Panc1 (cell line): Measurements from ENCODE around the gene PLD1.

Experiments
- POLR2AphosphoS5 ChIP-seq: IDR thresholded peaks from 2 replicates; pipeline ENCODE4 v1.6.1; 2012; ENCODE audit warnings: mild to moderate bottlenecking, low read depth, low read length, moderate library complexity
- SIN3A ChIP-seq: IDR thresholded peaks from 2 replicates; pipeline ENCODE4 v1.6.1; 2012; ENCODE audit warnings: low read depth, mild to moderate bottlenecking, low read length, moderate library complexity, borderline replicate concordance; ENCODE audit not compliant: insufficient read depth
- TCF7L2 ChIP-seq: IDR thresholded peaks from 2 replicates; pipeline ENCODE4 v1.6.1; 2011; ENCODE audit warnings: mild to moderate bottlenecking, low read depth, low read length, inconsistent platforms
- TF ChIP-seq, protein P1 (sequence below): fragments of 450-650 bp; IDR thresholded peaks from 2 replicates; pipeline ENCODE4 v1.5.1; 2017; ENCODE audit warnings: mild to moderate bottlenecking
- TF ChIP-seq, protein P2 (sequence below), 2 experiments: IDR thresholded peaks; 2 replicates each; pipeline ENCODE4 v1.6.1; 2011 to 2012; ENCODE audit warnings: low read depth in 2 of 2, control low read depth in 1 of 2, low read length in 1 of 2, mild to moderate bottlenecking in 1 of 2, moderate library complexity in 1 of 2; ENCODE audit not compliant: insufficient read depth in 1 of 2

DNA sequence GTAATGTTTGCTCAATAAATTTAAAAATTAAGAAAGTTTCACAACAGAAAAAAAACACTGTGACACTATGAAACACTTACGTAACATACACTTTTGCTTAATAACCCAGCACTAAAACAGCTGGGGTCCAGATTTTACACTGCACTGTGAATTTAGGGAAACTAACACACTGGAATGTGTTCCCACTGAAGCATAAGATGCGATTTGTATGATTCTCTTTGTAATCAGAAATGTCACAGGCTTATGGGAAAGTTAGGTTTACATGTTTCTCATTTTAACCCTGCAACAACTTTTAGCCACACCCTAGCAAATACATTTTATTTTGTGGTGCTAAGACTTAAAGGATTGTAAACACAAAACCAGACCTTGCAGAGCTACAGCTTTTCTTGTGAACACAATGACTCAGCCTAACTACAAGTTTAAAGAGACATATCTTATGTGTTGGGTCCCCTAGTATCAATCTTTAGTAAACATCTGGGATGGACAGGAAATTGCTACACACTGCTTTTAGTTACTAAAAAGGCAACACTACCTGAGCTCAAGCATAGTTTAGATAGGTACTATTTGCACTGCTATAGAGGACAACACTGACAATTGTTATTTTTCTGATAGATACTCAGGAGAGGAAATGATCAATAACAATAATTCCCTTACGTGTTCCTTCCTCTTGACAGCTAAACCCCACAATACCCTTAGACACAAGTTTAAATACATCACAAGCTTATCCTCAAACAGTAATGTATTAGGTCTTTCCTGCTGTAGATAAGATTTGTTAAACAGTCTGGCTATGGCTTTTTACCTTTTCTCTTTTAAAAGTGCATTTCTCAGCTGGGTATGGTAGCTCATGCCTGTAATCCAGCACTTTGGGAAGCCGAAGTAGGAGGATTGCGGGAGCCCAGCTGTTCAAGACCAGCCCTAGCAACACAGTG lies 3.8 kb downstream of the PLD1 start:
- TF ChIP-seq, protein P1, sequence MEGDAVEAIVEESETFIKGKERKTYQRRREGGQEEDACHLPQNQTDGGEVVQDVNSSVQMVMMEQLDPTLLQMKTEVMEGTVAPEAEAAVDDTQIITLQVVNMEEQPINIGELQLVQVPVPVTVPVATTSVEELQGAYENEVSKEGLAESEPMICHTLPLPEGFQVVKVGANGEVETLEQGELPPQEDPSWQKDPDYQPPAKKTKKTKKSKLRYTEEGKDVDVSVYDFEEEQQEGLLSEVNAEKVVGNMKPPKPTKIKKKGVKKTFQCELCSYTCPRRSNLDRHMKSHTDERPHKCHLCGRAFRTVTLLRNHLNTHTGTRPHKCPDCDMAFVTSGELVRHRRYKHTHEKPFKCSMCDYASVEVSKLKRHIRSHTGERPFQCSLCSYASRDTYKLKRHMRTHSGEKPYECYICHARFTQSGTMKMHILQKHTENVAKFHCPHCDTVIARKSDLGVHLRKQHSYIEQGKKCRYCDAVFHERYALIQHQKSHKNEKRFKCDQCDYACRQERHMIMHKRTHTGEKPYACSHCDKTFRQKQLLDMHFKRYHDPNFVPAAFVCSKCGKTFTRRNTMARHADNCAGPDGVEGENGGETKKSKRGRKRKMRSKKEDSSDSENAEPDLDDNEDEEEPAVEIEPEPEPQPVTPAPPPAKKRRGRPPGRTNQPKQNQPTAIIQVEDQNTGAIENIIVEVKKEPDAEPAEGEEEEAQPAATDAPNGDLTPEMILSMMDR = no peak
- TF ChIP-seq POLR2AphosphoS5 (peak; percentile 52; the same call in 1 of the 2 replicates), TCF7L2 (peak; percentile 57), SIN3A (no peak)
- TF ChIP-seq, protein P2, sequence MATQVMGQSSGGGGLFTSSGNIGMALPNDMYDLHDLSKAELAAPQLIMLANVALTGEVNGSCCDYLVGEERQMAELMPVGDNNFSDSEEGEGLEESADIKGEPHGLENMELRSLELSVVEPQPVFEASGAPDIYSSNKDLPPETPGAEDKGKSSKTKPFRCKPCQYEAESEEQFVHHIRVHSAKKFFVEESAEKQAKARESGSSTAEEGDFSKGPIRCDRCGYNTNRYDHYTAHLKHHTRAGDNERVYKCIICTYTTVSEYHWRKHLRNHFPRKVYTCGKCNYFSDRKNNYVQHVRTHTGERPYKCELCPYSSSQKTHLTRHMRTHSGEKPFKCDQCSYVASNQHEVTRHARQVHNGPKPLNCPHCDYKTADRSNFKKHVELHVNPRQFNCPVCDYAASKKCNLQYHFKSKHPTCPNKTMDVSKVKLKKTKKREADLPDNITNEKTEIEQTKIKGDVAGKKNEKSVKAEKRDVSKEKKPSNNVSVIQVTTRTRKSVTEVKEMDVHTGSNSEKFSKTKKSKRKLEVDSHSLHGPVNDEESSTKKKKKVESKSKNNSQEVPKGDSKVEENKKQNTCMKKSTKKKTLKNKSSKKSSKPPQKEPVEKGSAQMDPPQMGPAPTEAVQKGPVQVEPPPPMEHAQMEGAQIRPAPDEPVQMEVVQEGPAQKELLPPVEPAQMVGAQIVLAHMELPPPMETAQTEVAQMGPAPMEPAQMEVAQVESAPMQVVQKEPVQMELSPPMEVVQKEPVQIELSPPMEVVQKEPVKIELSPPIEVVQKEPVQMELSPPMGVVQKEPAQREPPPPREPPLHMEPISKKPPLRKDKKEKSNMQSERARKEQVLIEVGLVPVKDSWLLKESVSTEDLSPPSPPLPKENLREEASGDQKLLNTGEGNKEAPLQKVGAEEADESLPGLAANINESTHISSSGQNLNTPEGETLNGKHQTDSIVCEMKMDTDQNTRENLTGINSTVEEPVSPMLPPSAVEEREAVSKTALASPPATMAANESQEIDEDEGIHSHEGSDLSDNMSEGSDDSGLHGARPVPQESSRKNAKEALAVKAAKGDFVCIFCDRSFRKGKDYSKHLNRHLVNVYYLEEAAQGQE (IDR thresholded peaks at IDR 0.05; ENCODE audit: insufficient read depth in 1 of 2, low read depth in 2 of 2, low read length in 1 of 2) = no peak
